Parathyroid adenoma (tissue), 2 donors: ENCODE data around the gene TBC1D2.

ENCODE experiments used
- H2AFZ ChIP-seq: fragments of 300-600 bp; sonication (generic); one replicate; pipeline ENCODE4 v1.7.0; 2017; ENCODE audit warnings: antibody characterized with exemption, mild to moderate bottlenecking
- H3K27ac ChIP-seq: fragments of 300-600 bp; sonication (generic); one replicate; pipeline ENCODE4 v1.7.0; 2017
- H3K27me3 ChIP-seq: fragments of 300-600 bp; sonication (generic); one replicate; pipeline ENCODE4 v1.7.0; 2017; ENCODE audit warnings: low read length; ENCODE audit not compliant: control insufficient read depth, insufficient read depth
- H3K36me3 ChIP-seq: fragments of 300-600 bp; sonication (generic); one replicate; pipeline ENCODE4 v1.7.0; 2017; ENCODE audit warnings: low read length; ENCODE audit not compliant: control insufficient read depth, insufficient read depth
- H3K4me1 ChIP-seq: fragments of 300-600 bp; sonication (generic); one replicate; pipeline ENCODE4 v1.7.0; 2017; ENCODE audit warnings: control low read depth
- H3K4me2 ChIP-seq: fragments of 300-600 bp; sonication (generic); one replicate; pipeline ENCODE4 v1.7.0; 2017; ENCODE audit warnings: low read length
- H3K4me3 ChIP-seq: fragments of 300-600 bp; sonication (generic); one replicate; pipeline ENCODE4 v1.7.0; 2017; ENCODE audit warnings: low read depth, low read length
- H3K79me2 ChIP-seq: fragments of 300-600 bp; sonication (generic); one replicate; pipeline ENCODE4 v1.7.0; 2017; ENCODE audit warnings: control low read depth
- H3K9ac ChIP-seq: fragments of 300-600 bp; sonication (generic); one replicate; pipeline ENCODE4 v1.7.0; 2017; ENCODE audit warnings: mild to moderate bottlenecking
- H3K9me3 ChIP-seq: fragments of 300-600 bp; sonication (generic); one replicate; pipeline ENCODE4 v1.7.0; 2017; ENCODE audit warnings: low read length; ENCODE audit not compliant: control insufficient read depth
- TF ChIP-seq, protein P1 (sequence below): fragments of 300-600 bp; sonication (generic); IDR thresholded peaks from one replicate; pipeline ENCODE4 v1.7.0; 2017; ENCODE audit warnings: antibody characterized with exemption, mild to moderate bottlenecking
- donor health status: primary hyperparathyroidism.

The TBC1D2 gene

DNA sequence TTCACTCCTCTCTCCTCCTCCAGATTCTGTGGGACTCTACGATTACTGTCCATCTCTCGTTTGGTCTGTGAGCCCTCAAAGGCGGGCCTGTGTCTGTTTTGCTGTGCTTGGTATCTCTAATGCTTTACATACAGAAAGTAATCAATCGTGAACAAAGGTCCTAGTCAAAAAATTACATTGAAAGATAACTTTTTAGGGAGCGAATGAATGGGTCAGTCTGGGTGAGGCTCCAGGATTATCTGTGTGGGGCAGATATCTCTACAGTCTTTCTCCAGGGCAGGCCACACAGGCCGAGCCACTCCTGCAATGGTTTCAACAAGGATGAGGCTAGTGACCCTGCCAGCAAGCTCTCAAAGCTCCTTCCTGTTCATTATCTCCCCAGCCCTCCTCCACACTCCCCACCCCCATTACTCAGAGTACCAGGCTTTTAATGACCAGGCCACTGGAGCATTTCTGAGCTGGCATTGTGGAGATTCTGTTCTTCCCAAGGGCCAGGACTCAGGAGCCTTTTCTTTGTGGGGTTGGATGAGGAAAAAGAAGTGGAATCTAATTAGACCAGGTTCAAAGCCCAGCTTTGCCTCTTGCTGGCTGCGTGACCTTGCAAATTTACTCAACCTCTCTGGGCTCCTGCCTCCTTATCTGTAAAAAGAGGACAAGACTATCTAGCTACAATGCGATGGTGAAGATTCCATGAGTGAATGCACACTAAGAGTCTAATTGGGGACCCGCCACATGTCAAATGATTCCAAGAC is 73.2 kb downstream of the TBC1D2 start:
- Histone ChIP-seq H3K36me3 (no peaks in the 10 kb centered on the region), H3K9me3 (no peaks in the 10 kb centered on the region), H3K79me2 (no peaks in the 10 kb centered on the region), H3K27ac (no peak overlapping the region), H3K9ac (no peak overlapping the region), H3K27me3 (no peaks in the 10 kb centered on the region), H3K4me1 (no peaks in the 10 kb centered on the region), H3K4me2 (no peak overlapping the region), H2AFZ (no peak overlapping the region), H3K4me3 (no peak overlapping the region)
- TF ChIP-seq, protein P1, sequence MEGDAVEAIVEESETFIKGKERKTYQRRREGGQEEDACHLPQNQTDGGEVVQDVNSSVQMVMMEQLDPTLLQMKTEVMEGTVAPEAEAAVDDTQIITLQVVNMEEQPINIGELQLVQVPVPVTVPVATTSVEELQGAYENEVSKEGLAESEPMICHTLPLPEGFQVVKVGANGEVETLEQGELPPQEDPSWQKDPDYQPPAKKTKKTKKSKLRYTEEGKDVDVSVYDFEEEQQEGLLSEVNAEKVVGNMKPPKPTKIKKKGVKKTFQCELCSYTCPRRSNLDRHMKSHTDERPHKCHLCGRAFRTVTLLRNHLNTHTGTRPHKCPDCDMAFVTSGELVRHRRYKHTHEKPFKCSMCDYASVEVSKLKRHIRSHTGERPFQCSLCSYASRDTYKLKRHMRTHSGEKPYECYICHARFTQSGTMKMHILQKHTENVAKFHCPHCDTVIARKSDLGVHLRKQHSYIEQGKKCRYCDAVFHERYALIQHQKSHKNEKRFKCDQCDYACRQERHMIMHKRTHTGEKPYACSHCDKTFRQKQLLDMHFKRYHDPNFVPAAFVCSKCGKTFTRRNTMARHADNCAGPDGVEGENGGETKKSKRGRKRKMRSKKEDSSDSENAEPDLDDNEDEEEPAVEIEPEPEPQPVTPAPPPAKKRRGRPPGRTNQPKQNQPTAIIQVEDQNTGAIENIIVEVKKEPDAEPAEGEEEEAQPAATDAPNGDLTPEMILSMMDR = no peak

- Histone ChIP-seq H3K79me2 (no peaks in the 10 kb centered on the region), H2AFZ (no peak overlapping the region), H3K4me3 (no peak overlapping the region), H3K9ac (no peak overlapping the region), H3K27ac (no peak overlapping the region), H3K27me3 (no peaks in the 10 kb centered on the region), H3K9me3 (no peaks in the 10 kb centered on the region), H3K36me3 (no peaks in the 10 kb centered on the region), H3K4me1 (no peaks in the 10 kb centered on the region), H3K4me2 (no peak overlapping the region)
- TF ChIP-seq, protein P1 = no peak
Measured at GRCh38 chr9:98181746-98182068, 73.7 kb downstream of the TBC1D2 start.

DNA sequence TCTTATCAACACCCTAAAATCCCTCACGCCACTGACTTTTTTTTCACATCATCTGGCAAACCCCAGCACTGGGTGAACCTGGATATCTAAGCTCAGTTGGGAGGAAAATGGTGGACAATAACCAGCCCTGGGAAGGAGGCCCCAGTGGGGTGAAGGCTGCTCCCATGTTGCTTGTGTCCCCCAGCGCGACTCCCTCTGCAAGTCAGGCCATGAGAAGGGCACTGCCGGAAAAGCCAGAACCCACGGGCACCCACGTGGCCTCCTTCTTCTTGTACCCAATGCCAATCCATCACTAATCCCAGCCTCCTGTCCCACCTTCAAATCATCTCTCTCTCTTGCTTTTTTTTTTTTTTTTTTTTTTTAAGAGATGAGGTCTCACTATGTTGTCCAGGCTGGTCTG is 74.5 kb downstream of the TBC1D2 start:
- Histone ChIP-seq H3K4me3 (no peak overlapping the region), H3K36me3 (no peaks in the 10 kb centered on the region), H3K27ac (no peak overlapping the region), H3K4me1 (no peaks in the 10 kb centered on the region), H3K79me2 (no peaks in the 10 kb centered on the region), H3K4me2 (no peak overlapping the region), H2AFZ (no peak overlapping the region), H3K9me3 (no peaks in the 10 kb centered on the region), H3K27me3 (no peaks in the 10 kb centered on the region), H3K9ac (no peak overlapping the region)
- TF ChIP-seq, protein P1 = no peak

- Histone ChIP-seq H3K9me3 (no peaks in the 10 kb centered on the region), H3K27ac (no peak overlapping the region), H3K4me1 (no peaks in the 10 kb centered on the region), H3K27me3 (no peaks in the 10 kb centered on the region), H3K4me3 (no peak overlapping the region), H3K36me3 (no peaks in the 10 kb centered on the region), H3K79me2 (no peaks in the 10 kb centered on the region), H3K4me2 (no peak overlapping the region), H2AFZ (no peak overlapping the region), H3K9ac (no peak overlapping the region)
- TF ChIP-seq, protein P1 = no peak
Measured at GRCh38 chr9:98178874-98179850, 76.3 kb downstream of the TBC1D2 start.
